Measurements from ENCODE around the gene EHD4. TPM values are rescaled to one million over a fixed set of nuclear protein-coding genes. Genes with fewer than 3 reads are reported as not detected.

The EHD4 gene
- polyA plus RNA-seq, 2 of the 4 experiments (the other 2 are of a cell fraction): 8.2 to 9.0 TPM

GRCh38 chr15:41914411-41914810, 57.9 kb downstream of the EHD4 start (continued):
- TF ChIP-seq RFX5 (IDR thresholded peaks at IDR 0.05): no peak
- TF ChIP-seq CBX8 (IDR thresholded peaks at IDR 0.05): no peak

GRCh38 chr15:41913256-41913655, 59.1 kb downstream of the EHD4 start:
- Histone ChIP-seq H3K4me3 (no peak overlapping the region), H3K9me3 (no peaks in the 10 kb centered on the region), H3K27ac (no peak overlapping the region), H3K4me2 (no peak overlapping the region), H3K4me1 (peaks cover 11% of the 10 kb centered on the region; the same call in 2 of the 3 replicates)
- no peak for FAIRE-seq
- CTCF ChIA-PET: interaction anchor here (1.3 to 1.7 kb wide), 2 partner anchors 10 to 36 kb away, joined by 3 to 4 read pairs; no protein-coding TSS in a partner anchor
- 64% methylated on average over 3 of the region's 3 CpGs for WGBS (ENCODE audit: missing lambda C conversion rate)
- no peak for DNase-seq (ENCODE audit: low read depth in 1 of 2, low spot score in 1 of 2)
- POLR2A ChIA-PET: no interaction called here
- TF ChIP-seq ESRRA (IDR thresholded peaks at IDR 0.05; ENCODE audit: borderline replicate concordance, low read length) (no peak), EHMT2 (IDR thresholded peaks at IDR 0.05; ENCODE audit: low read depth) (no peak)
- no peak for ATAC-seq

- ATAC-seq: no peak
- no peaks in the 10 kb centered on the region for H3K4me1 ChIP-seq
- CTCF ChIA-PET: interaction anchor here (0.7 to 1.7 kb wide), 2 partner anchors 35 to 173 kb away, joined by 3 read pairs; no protein-coding TSS in a partner anchor
These were observed 60.5 kb downstream of the EHD4 start for GRCh38 chr15:41911691-41912345.

More at GRCh38 chr15:41911691-41912345, 60.5 kb downstream of the EHD4 start:
- Histone ChIP-seq H3K4me3 (no peak overlapping the region), H3K4me2 (no peak overlapping the region), H3K9me3 (no peaks in the 10 kb centered on the region), H3K27ac (no peak overlapping the region)
- DNase-seq (ENCODE audit: low read depth in 1 of 2, low spot score in 1 of 2): no peak
- WGBS (ENCODE audit: missing lambda C conversion rate): 97% methylated on average over 14 of the region's 14 CpGs
- FAIRE-seq: no peak
- TF ChIP-seq RARB (CRISPR knock-in tag; IDR thresholded peaks at IDR 0.05): no peak
- TF ChIP-seq SREBF2 (IDR thresholded peaks at IDR 0.05): no peak
- no peak for TF ChIP-seq KDM5A (IDR thresholded peaks at IDR 0.05)
- no peak for TF ChIP-seq HOXB5 (CRISPR knock-in tag; IDR thresholded peaks at IDR 0.05)
- no peak for TF ChIP-seq USF2 (IDR thresholded peaks at IDR 0.05)
- TF ChIP-seq KDM1A (IDR thresholded peaks at IDR 0.05; ENCODE audit: low read depth): no peak
- TF ChIP-seq BCL3 (IDR thresholded peaks at IDR 0.05): no peak
- no peak for TF ChIP-seq NPAS2 (CRISPR knock-in tag; IDR thresholded peaks at IDR 0.05; ENCODE audit: borderline replicate concordance)
- TF ChIP-seq RFX5 (IDR thresholded peaks at IDR 0.05): no peak
- TF ChIP-seq RCOR1 (IDR thresholded peaks at IDR 0.05; ENCODE audit: low read depth, low read length): no peak
- TF ChIP-seq MAZ (IDR thresholded peaks at IDR 0.05; ENCODE audit: borderline replicate concordance, low read depth, low read length): no peak
- TF ChIP-seq HOXB13 (CRISPR knock-in tag; IDR thresholded peaks at IDR 0.05; ENCODE audit: low read depth): no peak
- TF ChIP-seq CHD4 (IDR thresholded peaks at IDR 0.05; ENCODE audit: borderline replicate concordance): no peak
- no peak for TF ChIP-seq JUN (IDR thresholded peaks at IDR 0.05)
- no peak for TF ChIP-seq FOXS1 (CRISPR knock-in tag; IDR thresholded peaks at IDR 0.05)
- no peak for TF ChIP-seq CBX2 (IDR thresholded peaks at IDR 0.05; ENCODE audit: borderline replicate concordance, low read depth)
- no peak for TF ChIP-seq TP53 (CRISPR knock-in tag; IDR thresholded peaks at IDR 0.05)
- no peak for TF ChIP-seq CEBPB (IDR thresholded peaks at IDR 0.05)
- no peak for TF ChIP-seq HDAC2 (IDR thresholded peaks at IDR 0.05)
- no peak for TF ChIP-seq PBX3 (IDR thresholded peaks at IDR 0.05)
- POLR2A ChIA-PET: no interaction called here

Measured in A549 (cell line).